Measurements from ENCODE around the gene ADAMTS6.

The ADAMTS6 gene

DNA sequence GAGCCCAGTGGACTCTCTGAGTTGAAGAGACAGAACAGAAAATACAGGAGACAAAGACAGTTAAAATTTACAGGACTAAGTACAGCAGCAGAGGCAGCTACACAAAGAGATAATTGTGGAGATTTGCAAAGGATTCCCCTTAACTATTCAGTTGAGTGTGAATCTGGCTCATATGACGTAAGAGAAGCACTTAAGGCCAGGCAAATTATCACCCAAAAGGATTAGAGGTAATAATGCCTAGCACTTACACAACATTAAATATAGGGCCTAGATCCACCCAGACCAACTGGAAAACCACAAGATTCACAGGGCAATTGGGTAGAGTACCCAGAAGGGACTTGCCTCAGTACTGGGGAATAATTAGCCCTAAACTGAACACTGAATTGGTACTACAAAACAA lies 41.3 kb downstream of the ADAMTS6 start:
- Histone ChIP-seq H3K27ac (ENCODE audit: low read depth, low read length) (no peak overlapping the region), H3K36me3 (ENCODE audit: low read length) (no peaks in the 10 kb centered on the region), H3K9me3 (ENCODE audit: insufficient read depth, low read length) (no peaks in the 10 kb centered on the region), H4K20me1 (ENCODE audit: low read depth, low read length) (no peaks in the 10 kb centered on the region), H3K4me2 (ENCODE audit: low read depth, low read length, poor library complexity, severe bottlenecking) (no peak overlapping the region), H2AFZ (ENCODE audit: low read depth, low read length, severe bottlenecking) (no peak overlapping the region), H3K9me2 (replicated peaks; ENCODE audit: insufficient read depth, low read length) (no peaks in the 10 kb centered on the region), H3K79me2 (ENCODE audit: insufficient read depth, low read length) (no peaks in the 10 kb centered on the region), H3K9ac (ENCODE audit: low read length) (no peak overlapping the region), H3K27me3 (ENCODE audit: low read length) (no peaks in the 10 kb centered on the region), H3F3A (ENCODE audit: insufficient read depth) (no peaks in the 10 kb centered on the region), H3K4me3 (ENCODE audit: insufficient read depth, low read length, poor library complexity, severe bottlenecking) (no peak overlapping the region)
- TF ChIP-seq, protein P1, sequence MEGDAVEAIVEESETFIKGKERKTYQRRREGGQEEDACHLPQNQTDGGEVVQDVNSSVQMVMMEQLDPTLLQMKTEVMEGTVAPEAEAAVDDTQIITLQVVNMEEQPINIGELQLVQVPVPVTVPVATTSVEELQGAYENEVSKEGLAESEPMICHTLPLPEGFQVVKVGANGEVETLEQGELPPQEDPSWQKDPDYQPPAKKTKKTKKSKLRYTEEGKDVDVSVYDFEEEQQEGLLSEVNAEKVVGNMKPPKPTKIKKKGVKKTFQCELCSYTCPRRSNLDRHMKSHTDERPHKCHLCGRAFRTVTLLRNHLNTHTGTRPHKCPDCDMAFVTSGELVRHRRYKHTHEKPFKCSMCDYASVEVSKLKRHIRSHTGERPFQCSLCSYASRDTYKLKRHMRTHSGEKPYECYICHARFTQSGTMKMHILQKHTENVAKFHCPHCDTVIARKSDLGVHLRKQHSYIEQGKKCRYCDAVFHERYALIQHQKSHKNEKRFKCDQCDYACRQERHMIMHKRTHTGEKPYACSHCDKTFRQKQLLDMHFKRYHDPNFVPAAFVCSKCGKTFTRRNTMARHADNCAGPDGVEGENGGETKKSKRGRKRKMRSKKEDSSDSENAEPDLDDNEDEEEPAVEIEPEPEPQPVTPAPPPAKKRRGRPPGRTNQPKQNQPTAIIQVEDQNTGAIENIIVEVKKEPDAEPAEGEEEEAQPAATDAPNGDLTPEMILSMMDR (IDR thresholded peaks at IDR 0.05; ENCODE audit: insufficient read depth, low read length, poor library complexity, severe bottlenecking), result no peak

DNA sequence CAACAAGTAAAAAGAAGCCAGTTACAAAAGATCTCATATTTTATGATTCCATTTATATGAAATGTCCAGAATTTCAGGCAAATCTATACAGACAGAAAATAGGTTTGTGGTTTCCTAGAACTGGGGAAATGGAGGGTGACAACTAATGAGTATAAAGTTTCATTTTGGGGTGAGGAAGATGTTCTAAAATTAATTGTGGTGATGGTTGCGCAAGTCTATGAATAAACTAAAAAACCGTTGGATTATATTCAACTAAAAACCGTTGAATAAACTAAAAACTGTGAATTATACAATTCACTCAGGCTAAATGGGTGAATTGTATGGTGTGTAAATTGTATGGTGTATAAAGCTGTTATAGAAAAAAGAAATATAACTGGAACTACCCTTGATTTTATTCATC lies 47.6 kb downstream of the ADAMTS6 start:
- Histone ChIP-seq H3K9ac (ENCODE audit: low read length) (no peak overlapping the region), H2AFZ (ENCODE audit: low read depth, low read length, severe bottlenecking) (no peak overlapping the region), H3K4me3 (ENCODE audit: insufficient read depth, low read length, poor library complexity, severe bottlenecking) (no peak overlapping the region), H3K4me2 (ENCODE audit: low read depth, low read length, poor library complexity, severe bottlenecking) (no peak overlapping the region), H3K9me2 (replicated peaks; ENCODE audit: insufficient read depth, low read length) (no peaks in the 10 kb centered on the region), H3F3A (ENCODE audit: insufficient read depth) (no peaks in the 10 kb centered on the region), H3K27me3 (ENCODE audit: low read length) (no peaks in the 10 kb centered on the region), H3K36me3 (ENCODE audit: low read length) (no peaks in the 10 kb centered on the region), H3K9me3 (ENCODE audit: insufficient read depth, low read length) (no peaks in the 10 kb centered on the region), H3K79me2 (ENCODE audit: insufficient read depth, low read length) (no peaks in the 10 kb centered on the region), H3K27ac (ENCODE audit: low read depth, low read length) (no peak overlapping the region), H4K20me1 (ENCODE audit: low read depth, low read length) (no peaks in the 10 kb centered on the region)
- TF ChIP-seq, protein P1 (IDR thresholded peaks at IDR 0.05; ENCODE audit: insufficient read depth, low read length, poor library complexity, severe bottlenecking), result no peak
- TF ChIP-seq EZH2phosphoT487 (conservative IDR thresholded peaks at IDR 0.05; ENCODE audit: low read length), result no peak

DNA sequence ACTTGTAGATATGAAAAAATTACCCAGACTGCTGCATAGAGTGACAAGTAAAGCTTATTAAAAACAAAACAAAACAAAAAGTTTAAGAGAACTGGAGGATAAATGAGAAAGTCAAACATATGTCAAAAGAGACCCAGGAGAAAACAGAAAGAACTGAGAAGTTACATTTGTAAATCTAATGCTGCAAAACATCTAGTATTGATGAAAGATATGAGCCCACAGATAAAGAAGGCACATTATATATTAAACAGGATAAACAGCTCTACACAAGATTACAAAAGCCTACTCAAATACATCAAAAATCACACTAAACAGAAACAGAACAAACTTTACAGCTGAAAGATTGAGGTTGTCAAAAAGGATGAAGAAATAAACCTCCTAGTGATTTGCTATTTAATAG lies 55.1 kb downstream of the ADAMTS6 start:
- H3K36me3 ChIP-seq (ENCODE audit: low read length), result no peaks in the 10 kb centered on the region

More for the DNA sequence above, 55.1 kb downstream of the ADAMTS6 start:
- Histone ChIP-seq H3K4me3 (ENCODE audit: insufficient read depth, low read length, poor library complexity, severe bottlenecking) (no peak overlapping the region), H3K9me2 (replicated peaks; ENCODE audit: insufficient read depth, low read length) (no peaks in the 10 kb centered on the region), H3K9ac (ENCODE audit: low read length) (no peak overlapping the region), H4K20me1 (ENCODE audit: low read depth, low read length) (no peaks in the 10 kb centered on the region), H3K79me2 (ENCODE audit: insufficient read depth, low read length) (no peaks in the 10 kb centered on the region), H2AFZ (ENCODE audit: low read depth, low read length, severe bottlenecking) (no peak overlapping the region), H3K4me2 (ENCODE audit: low read depth, low read length, poor library complexity, severe bottlenecking) (no peak overlapping the region), H3K9me3 (ENCODE audit: insufficient read depth, low read length) (no peaks in the 10 kb centered on the region), H3K27ac (ENCODE audit: low read depth, low read length) (no peak overlapping the region), H3F3A (ENCODE audit: insufficient read depth) (no peaks in the 10 kb centered on the region), H3K27me3 (ENCODE audit: low read length) (no peaks in the 10 kb centered on the region)
- TF ChIP-seq, protein P1 (IDR thresholded peaks at IDR 0.05; ENCODE audit: insufficient read depth, low read length, poor library complexity, severe bottlenecking), result no peak
- TF ChIP-seq EZH2phosphoT487 (conservative IDR thresholded peaks at IDR 0.05; ENCODE audit: low read length), result no peak

All from SU-DHL-6 (cell line).